Measurements from ENCODE around the gene PUS3. TPM values are rescaled to one million over a fixed set of nuclear protein-coding genes. Genes with fewer than 3 reads are reported as not detected.

PUS3 gene, protein sequence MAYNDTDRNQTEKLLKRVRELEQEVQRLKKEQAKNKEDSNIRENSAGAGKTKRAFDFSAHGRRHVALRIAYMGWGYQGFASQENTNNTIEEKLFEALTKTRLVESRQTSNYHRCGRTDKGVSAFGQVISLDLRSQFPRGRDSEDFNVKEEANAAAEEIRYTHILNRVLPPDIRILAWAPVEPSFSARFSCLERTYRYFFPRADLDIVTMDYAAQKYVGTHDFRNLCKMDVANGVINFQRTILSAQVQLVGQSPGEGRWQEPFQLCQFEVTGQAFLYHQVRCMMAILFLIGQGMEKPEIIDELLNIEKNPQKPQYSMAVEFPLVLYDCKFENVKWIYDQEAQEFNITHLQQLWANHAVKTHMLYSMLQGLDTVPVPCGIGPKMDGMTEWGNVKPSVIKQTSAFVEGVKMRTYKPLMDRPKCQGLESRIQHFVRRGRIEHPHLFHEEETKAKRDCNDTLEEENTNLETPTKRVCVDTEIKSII
- 10 to 100 TPM; 20.1 to 22.9 TPM for total RNA-seq

DNA sequence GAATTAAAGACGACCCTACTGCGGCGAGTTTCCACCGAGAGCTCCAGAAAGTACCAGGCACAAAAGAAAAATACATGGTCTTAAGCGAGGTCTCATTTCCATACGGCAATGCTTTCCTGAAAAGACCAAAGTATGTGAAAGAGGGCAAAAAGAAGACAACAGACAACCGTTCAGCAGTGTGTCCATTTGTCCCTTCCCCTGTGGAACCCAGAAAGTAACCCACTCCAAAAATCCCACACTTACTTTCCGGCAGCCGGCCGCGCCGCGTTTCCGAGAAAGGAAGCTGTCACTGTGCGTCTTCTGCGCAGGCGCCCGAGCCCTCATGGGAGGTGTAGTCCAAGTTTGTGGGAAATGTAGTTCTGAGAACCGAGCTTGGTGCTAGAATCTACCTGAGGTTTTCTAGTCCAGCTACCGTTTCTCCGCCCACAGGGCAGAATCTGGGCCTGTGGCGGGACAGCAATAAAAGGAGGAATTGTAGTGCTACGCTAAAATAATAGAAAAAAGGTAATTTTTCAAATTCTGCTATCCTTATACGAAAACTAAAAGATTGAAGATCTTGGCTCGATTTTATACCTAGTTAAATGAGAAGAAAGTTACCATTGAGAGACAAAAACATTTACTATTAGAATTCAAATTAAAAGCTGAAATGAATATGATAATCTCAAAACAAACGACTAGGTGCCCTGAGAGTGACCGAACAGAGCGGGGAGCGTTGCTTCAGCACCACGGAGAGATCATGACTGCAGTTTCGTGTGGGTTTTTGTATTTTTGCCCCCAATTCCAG, at the start of gene PUS3:
PUS3 (minus strand) TSS at position 280 of the 784 bp plus-strand sequence. CDS start 6,922 bp downstream, outside the sequence.
- ChIA-PET POLR2A (interaction anchor here (0.7 to 2.2 kb wide), 4 partner anchors 11 to 311 kb away, joined by 3 to 24 read pairs (median 4); partner anchors contain the start of genes HYLS1 and STT3A), CTCF (interaction anchor here (0.8 to 2.5 kb wide), 6 partner anchors 10 to 335 kb away, joined by 3 to 16 read pairs (median 4); partner anchors contain the start of gene HYLS1)
- no peaks in the 10 kb centered on the region for H3K9me3 Mint-ChIP-seq
- peak within 1 kb of the TSS; percentile 91 for H3K27ac Mint-ChIP-seq
- intact Hi-C loops (cut with micrococcal nuclease), result loop anchor here (1.0 to 2.0 kb wide), 2 partner anchors 16 to 160 kb away; partner anchors contain the start of genes CDON and HYLS1
- peaks cover 21% of the 10 kb centered on the region for H3K27me3 Mint-ChIP-seq
- H3K4me1 Mint-ChIP-seq (ENCODE audit: low read depth), result peaks cover 32% of the 10 kb centered on the region
- H3K36me3 Mint-ChIP-seq, result peaks cover 25% of the 10 kb centered on the region
- peak; percentile 93 for DNase-seq
- H3K4me3 Mint-ChIP-seq, result peak within 1 kb of the TSS; percentile 93

DNA sequence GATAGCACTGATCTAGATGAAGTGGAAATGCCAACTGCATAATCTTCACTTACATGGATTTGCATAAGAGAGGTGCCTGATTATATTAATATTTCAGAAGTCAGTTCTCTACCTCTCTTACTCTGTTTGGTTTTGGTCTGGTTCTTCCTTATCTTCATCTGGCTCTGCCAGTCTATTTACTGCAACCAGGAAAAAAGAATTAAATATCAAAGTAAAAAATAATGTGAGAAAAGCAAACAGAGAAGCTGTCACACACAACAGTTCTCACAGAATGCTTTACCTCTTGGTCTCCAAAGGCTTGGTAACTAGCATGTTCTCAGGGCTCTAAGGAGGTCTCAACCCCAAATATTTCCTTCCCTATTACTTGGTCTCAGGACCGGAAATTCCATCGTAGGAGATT, 49.6 kb upstream of the PUS3 start:
- no peaks in the 10 kb centered on the region for H3K9me3 Mint-ChIP-seq
- peaks cover under 1% of the 10 kb centered on the region for H3K4me1 Mint-ChIP-seq (ENCODE audit: low read depth)
- intact Hi-C loops (cut with micrococcal nuclease), result no loop called here
- H3K27me3 Mint-ChIP-seq, result peaks cover 3% of the 10 kb centered on the region
- no peaks in the 10 kb centered on the region for H3K36me3 Mint-ChIP-seq
- POLR2A ChIA-PET, result no interaction called here
- DNase-seq, result no peak
- CTCF ChIA-PET, result interaction anchor here (0.6 kb wide), 1 partner anchor 9 kb away, joined by 3 read pairs; no protein-coding TSS in a partner anchor
- no peak overlapping the region for H3K4me3 Mint-ChIP-seq
- no peak overlapping the region for H3K27ac Mint-ChIP-seq

DNA sequence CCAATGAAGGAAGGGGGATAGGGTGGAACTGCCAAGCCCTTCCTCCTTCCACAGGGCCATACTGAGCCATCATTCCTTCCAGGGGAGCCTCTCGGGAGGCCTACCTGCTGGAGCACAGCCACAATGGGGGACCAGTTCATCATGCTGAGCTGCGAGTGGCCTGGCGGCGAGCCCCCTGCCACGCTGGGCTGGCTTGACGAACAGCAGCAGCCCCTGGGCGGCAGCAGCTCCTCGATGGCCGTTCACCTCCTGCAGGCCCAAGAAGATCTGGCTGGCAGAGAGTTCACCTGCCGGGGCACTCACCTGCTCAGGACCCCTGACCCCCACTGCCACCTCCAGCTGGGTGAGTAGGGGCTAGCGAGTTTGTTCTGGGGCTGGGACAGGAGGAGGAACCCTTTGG, 48.7 kb upstream of the PUS3 start:
- CTCF ChIA-PET, result no interaction called here

DNA sequence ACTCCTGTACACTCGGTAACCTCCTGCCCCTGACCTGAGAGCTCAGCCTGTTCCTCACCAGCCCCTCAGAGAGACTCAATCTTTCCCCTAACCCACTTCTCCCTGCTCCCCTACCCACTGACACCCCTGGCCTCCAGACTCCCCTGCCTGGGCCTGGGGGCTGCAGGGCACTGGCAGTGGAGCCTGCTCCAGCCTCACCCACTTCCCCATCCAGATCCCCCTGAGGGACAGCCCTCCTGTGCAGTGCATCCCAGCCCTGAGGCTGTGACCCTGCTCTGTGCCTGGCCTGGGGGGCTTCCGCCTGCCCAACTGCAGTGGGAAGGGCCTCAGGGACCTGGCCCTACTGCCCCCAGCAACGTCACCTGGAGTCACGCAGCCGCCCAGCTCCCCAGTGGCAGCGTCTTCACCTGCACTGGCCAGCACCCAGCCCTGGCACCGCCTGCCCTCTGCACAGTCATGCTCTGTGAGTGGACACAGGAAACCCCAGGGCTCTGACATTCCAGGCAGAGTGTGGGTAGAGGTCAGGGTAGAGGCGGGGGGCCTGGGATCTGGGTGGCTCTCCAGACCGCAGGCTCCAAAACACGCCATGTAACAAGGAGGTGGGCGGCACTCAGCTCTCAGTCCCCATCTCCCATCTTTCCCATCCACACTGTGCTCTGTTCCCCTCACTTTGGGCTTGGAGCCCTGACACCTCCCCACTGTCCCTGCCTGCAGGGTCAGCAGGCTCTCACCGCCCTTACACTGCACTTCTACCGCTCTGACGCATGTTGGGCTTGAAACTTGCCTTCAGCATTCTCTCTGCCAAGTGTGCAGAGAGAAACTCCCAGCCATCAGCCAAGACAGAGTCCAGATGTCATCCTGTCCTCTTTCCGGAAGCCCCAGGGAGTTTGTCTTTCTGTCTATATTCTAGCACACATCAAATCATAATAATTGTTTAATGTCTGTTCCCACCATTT, 48.0 kb upstream of the PUS3 start:
- H3K27ac Mint-ChIP-seq, result no peak overlapping the region
- CTCF ChIA-PET, result interaction anchor here (1.2 kb wide), 1 partner anchor 243 kb away, joined by 3 read pairs; no protein-coding TSS in a partner anchor
- H3K4me3 Mint-ChIP-seq, result no peak overlapping the region
- POLR2A ChIA-PET, result no interaction called here
- H3K4me1 Mint-ChIP-seq (ENCODE audit: low read depth), result no peaks in the 10 kb centered on the region
- no peak for DNase-seq
- H3K9me3 Mint-ChIP-seq, result no peaks in the 10 kb centered on the region
- intact Hi-C loops (cut with micrococcal nuclease), result no loop called here
- H3K36me3 Mint-ChIP-seq, result no peaks in the 10 kb centered on the region
- H3K27me3 Mint-ChIP-seq, result peaks cover 5% of the 10 kb centered on the region

More for the DNA sequence above, 48.7 kb upstream of the PUS3 start:
- intact Hi-C loops (cut with micrococcal nuclease), result no loop called here
- Mint-ChIP-seq H3K27ac (no peak overlapping the region), H3K9me3 (no peaks in the 10 kb centered on the region), H3K4me1 (ENCODE audit: low read depth) (no peaks in the 10 kb centered on the region), H3K27me3 (peaks cover 5% of the 10 kb centered on the region), H3K4me3 (no peak overlapping the region), H3K36me3 (no peaks in the 10 kb centered on the region)
- POLR2A ChIA-PET, result no interaction called here
- DNase-seq, result no peak

DNA sequence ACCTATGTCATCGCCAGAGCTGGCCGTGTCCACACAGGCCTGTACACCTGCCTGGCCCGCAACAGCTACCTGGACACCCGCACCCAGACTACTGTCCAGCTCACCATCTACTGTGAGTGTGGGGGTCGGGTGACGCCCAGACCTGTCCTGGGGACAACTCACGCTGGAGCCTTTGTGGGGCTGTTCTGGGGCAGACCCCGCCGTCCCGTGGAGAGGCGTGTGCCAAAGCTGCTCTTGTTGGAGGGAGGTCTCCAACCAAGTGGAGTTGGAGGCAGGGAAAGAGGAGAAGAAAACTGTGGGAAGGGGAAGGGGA, 47.1 kb upstream of the PUS3 start:
- Mint-ChIP-seq H3K4me1 (ENCODE audit: low read depth) (no peaks in the 10 kb centered on the region), H3K27me3 (peaks cover 5% of the 10 kb centered on the region), H3K9me3 (no peaks in the 10 kb centered on the region), H3K27ac (no peak overlapping the region), H3K4me3 (no peak overlapping the region), H3K36me3 (no peaks in the 10 kb centered on the region)
- POLR2A ChIA-PET, result no interaction called here
- intact Hi-C loops (cut with micrococcal nuclease), result no loop called here
- no peak for DNase-seq
- CTCF ChIA-PET, result interaction anchor here (1.2 kb wide), 1 partner anchor 244 kb away, joined by 3 read pairs; no protein-coding TSS in a partner anchor

DNA sequence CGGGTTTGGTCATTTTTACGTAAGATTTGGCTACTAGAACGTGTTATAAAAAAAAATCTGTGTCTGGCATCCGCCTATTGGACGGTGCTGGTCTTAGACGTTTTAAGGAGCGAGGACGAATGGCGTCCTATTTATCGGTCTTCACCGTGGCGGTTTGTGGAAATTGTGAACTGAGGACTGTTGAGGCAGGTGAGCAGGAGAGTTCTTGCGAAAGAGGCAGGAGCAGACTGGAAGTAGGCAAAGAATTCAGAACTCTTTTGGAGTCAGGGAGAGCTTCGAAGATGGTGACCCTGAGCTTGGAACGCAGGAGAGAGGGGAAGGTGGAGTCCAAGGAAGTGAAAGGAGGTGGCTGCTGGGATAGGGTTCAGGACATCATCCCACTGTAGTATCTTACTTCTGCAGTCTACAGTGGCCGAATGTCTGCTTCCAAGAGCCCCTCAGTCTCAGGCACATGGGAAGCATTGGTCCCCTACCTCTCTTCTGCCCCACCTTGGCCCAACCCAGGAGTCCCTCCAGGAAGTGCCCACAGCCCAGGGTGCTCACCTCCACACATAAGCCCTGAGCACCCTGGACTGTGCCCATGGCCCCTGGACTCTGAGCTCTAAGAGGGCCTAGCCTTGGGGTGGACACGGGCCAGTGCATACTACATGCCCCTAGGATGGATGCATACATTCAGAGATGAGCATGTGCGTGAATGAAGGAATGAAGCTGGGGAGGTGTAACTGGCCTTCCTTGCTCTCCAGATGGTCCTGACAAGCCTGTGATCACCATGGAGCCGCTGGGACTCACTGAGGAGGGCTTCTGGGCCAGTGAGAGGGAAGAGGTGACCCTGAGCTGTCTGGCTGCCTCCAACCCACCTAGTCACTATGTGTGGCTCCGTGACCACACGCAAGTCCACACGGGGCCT, 46.5 kb upstream of the PUS3 start:
- Mint-ChIP-seq H3K4me1 (ENCODE audit: low read depth) (no peaks in the 10 kb centered on the region), H3K27me3 (peaks cover 5% of the 10 kb centered on the region), H3K4me3 (no peak overlapping the region), H3K27ac (no peak overlapping the region), H3K9me3 (no peaks in the 10 kb centered on the region), H3K36me3 (no peaks in the 10 kb centered on the region)
- intact Hi-C loops (cut with micrococcal nuclease), result no loop called here
- DNase-seq, result no peak
- POLR2A ChIA-PET, result no interaction called here
- CTCF ChIA-PET, result interaction anchor here (1.2 kb wide), 1 partner anchor 245 kb away, joined by 3 read pairs; no protein-coding TSS in a partner anchor

DNA sequence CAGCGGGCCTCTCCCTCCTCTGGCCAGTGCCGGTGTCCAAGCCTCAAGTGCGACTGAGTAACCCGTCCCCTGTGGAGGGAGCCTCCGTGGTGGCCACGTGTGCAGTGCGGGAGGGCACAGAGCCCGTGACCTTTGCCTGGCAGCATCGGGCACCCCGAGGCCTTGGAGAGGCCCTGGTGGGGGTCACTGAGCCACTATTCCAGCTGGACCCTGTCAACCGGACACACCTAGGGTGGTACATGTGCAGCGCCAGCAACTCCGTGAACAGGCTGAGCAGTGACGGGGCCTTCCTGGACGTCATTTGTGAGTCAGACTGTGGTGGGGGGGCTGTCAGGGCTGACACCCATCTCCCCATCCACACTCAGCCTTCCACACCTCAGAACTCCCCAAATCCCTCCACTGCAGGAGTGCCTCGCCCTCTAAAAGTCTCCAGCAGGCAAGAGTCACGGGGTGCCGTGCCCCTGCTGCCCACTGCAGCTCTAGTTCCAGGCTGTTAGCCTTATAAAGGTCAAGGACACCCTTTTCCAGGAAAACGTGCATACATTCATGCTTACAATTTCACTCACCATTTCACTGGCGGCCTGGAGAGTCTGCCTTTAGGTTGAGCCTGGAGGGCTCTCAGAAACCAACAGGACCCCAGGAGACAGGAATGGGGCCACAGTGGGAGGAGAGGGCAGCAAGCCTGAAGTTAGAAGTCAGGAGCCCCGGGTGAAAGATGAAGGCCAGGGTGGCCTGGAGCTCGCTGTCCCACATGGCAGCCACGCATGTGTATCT, 45.5 kb upstream of the PUS3 start:
- no peaks in the 10 kb centered on the region for H3K4me1 Mint-ChIP-seq (ENCODE audit: low read depth)
- POLR2A ChIA-PET, result no interaction called here

DNA sequence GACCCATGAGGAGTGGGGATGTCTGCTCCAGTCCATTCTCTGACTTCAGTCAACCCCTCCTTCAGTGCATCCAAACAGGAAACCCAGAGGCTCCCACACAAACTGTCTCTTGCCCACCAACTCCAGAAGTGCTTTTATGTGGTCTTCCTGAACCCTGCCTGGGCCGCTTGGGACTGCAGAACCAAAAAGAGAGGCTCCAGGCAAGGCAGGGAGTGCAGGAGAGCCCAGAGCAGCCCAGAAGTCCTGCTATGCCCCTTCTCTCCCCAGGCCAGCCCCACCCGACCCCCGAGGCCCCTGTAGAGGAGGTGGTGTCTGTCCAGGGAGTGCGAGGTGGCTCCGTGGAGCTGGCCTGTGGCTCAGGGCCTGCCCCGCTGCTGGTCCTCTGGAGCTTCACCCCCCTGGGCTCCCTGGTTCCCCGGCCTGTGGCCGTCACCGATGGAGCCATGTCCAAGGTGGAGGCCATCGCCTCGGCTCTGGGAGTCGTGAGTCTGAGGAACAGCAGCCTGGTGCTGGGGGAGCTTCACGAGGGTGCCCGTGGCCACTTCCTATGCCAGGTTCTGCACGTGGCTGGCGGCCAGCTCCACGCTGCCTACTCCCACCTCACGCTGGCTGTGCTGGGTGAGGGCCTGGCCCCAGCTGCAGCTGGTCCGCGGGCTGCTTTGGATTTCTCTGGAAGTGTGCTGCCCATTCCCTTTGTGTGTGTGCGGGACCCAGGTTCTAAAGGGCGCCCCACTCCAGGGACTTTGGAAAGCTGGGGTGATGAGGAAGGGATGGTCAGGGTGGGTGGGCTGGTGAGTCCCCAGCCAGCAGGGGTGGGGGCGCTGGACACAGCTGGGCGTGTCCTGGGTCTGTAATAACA, 44.6 kb upstream of the PUS3 start:
- Mint-ChIP-seq H3K27me3 (peaks cover 5% of the 10 kb centered on the region), H3K4me1 (ENCODE audit: low read depth) (no peaks in the 10 kb centered on the region), H3K36me3 (no peaks in the 10 kb centered on the region), H3K4me3 (no peak overlapping the region), H3K27ac (no peak overlapping the region), H3K9me3 (no peaks in the 10 kb centered on the region)
- intact Hi-C loops (cut with micrococcal nuclease), result no loop called here
- no peak for DNase-seq
- CTCF ChIA-PET, result no interaction called here
- POLR2A ChIA-PET, result no interaction called here

More for the DNA sequence above, 45.5 kb upstream of the PUS3 start:
- intact Hi-C loops (cut with micrococcal nuclease), result no loop called here
- DNase-seq, result no peak
- H3K4me3 Mint-ChIP-seq, result no peak overlapping the region
- H3K36me3 Mint-ChIP-seq, result no peaks in the 10 kb centered on the region
- CTCF ChIA-PET, result no interaction called here
- no peak overlapping the region for H3K27ac Mint-ChIP-seq
- peaks cover 5% of the 10 kb centered on the region for H3K27me3 Mint-ChIP-seq
- H3K9me3 Mint-ChIP-seq, result no peaks in the 10 kb centered on the region

DNA sequence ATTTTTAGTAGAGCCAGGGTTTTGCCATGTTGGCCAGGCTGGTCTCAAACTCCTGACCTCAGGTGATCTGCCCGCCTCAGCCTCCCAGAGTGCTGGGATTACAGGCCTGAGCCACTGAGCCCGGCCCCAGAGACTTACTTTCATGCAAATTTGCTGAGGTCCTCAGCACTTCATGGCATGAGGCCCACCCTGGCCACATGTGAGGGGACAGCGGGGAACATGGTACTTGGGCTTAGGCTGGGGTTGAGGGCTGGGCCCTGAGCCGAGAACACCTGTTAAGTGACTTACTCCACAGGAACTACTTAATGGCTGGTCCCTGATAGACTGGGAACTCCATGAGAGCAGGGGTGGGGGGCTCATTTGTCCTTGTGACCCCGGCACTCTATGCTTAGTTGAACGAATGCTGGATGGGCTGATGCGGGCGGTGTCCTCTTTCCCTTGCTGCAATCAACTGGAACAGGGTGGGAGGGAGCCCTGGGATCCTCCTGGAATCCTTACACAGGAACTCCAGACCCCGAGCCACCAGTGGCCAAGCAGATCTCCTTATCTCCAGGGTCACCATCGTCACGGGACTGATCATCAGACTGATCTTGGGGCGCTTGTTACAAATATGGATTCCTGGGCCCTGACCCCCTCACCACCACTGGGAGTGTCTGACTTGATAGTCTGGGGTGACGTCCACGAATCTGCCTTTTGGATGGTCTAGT, 43.9 kb upstream of the PUS3 start:
- DNase-seq, result no peak
- H3K36me3 Mint-ChIP-seq, result no peaks in the 10 kb centered on the region
- ChIA-PET CTCF (no interaction called here), POLR2A (no interaction called here)
- H3K4me1 Mint-ChIP-seq (ENCODE audit: low read depth), result peaks cover 6% of the 10 kb centered on the region
- peaks cover 5% of the 10 kb centered on the region for H3K27me3 Mint-ChIP-seq
- H3K27ac Mint-ChIP-seq, result no peak overlapping the region
- intact Hi-C loops (cut with micrococcal nuclease), result no loop called here
- H3K9me3 Mint-ChIP-seq, result no peaks in the 10 kb centered on the region
- no peak overlapping the region for H3K4me3 Mint-ChIP-seq
